Measurements from ENCODE around the gene HBM.

DNA sequence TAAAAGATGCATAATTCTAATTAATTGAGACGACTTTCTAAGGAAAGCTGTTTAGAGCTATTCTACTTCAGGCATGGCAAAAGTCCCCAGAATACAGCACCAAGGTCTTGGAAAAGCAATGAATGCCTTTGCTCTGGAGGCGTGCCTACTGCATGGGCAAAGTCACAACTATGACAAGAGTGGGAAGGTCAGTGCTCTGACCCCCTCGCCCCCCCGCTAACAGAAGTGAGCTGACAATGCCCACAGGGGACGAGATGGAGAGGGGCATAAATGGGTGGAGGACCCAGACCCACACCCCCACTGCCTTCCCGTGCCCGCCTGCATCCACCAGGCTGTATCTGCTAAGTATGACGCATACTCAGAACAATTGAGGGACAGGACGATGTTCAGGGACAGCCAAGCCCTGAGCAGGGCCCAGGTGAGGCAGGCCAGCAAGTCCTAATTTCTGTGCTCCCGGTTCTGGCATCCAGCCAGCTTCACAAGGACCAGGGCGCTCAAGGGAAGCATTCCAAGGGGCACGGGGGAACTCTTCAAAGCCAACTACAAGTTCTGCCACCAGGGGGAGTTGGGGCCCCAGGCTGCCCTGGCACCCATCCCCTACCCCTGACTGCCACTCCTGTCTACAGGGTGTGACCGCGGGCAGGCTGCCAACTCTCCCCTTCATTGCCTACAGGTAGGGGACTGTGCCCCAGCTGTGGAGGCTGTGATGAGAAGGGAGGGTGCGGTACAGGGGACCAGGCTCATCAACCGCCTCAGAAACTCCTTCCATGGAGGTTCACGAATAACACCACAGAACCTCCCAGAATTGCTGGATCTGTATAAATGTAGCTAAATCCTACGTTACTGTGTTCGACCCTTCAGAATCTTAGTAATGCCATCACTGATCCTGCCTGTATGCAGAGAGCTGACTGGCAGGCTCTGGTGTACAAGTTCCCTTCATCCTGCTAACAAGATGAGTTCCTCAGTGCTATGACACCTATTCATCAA lies 48.1 kb upstream of the HBM start:
- TF ChIP-seq, protein P1, sequence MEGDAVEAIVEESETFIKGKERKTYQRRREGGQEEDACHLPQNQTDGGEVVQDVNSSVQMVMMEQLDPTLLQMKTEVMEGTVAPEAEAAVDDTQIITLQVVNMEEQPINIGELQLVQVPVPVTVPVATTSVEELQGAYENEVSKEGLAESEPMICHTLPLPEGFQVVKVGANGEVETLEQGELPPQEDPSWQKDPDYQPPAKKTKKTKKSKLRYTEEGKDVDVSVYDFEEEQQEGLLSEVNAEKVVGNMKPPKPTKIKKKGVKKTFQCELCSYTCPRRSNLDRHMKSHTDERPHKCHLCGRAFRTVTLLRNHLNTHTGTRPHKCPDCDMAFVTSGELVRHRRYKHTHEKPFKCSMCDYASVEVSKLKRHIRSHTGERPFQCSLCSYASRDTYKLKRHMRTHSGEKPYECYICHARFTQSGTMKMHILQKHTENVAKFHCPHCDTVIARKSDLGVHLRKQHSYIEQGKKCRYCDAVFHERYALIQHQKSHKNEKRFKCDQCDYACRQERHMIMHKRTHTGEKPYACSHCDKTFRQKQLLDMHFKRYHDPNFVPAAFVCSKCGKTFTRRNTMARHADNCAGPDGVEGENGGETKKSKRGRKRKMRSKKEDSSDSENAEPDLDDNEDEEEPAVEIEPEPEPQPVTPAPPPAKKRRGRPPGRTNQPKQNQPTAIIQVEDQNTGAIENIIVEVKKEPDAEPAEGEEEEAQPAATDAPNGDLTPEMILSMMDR (IDR thresholded peaks at IDR 0.05), result peak; percentile 68 to 79 (median 69)
- no peak for TF ChIP-seq POLR2A (IDR thresholded peaks at IDR 0.05)

All from transverse colon (tissue), 3 donors.